Neural progenitor cell (in vitro differentiated cells): ENCODE data around the gene CSNK1G2. TPM values are rescaled to one million over a fixed set of nuclear protein-coding genes. Genes with fewer than 3 reads are reported as not detected.

Experiments
- DNase-seq: peaks from one replicate; pipeline ENCODE4 v3.0.0-alpha.2; 2016; ENCODE audit warnings: low spot score
- H2AFZ ChIP-seq: fragments of 200-600 bp; sonication (generic); replicated peaks from 2 replicates; pipeline ENCODE4 v1.6.1; 2016; ENCODE audit warnings: antibody characterized with exemption
- H3F3A ChIP-seq: fragments of 200-600 bp; sonication (generic); 2 replicates; pipeline ENCODE4 v1.6.1; 2016; ENCODE audit warnings: antibody characterized with exemption, low read depth
- H3K27ac ChIP-seq: fragments of 200-600 bp; sonication (generic); 2 replicates; pipeline ENCODE4 v1.5.1; 2016; ENCODE audit warnings: mild to moderate bottlenecking
- H3K27me3 ChIP-seq: fragments of 200-600 bp; sonication (generic); 2 replicates; pipeline ENCODE4 v1.6.1; 2016; ENCODE audit warnings: mild to moderate bottlenecking, moderate library complexity
- H3K36me3 ChIP-seq: fragments of 200-600 bp; sonication (generic); 2 replicates; pipeline ENCODE4 v1.5.1; 2016
- H3K4me1 ChIP-seq: fragments of 200-600 bp; sonication (generic); 2 replicates; pipeline ENCODE4 v1.6.1; 2016; ENCODE audit warnings: mixed run types
- H3K4me2 ChIP-seq: fragments of 200-600 bp; sonication (generic); 2 replicates; pipeline ENCODE4 v1.6.1; 2016
- H3K4me3 ChIP-seq: fragments of 200-600 bp; sonication (generic); 2 replicates; pipeline ENCODE4 v1.5.1; 2016
- H3K79me2 ChIP-seq: fragments of 200-600 bp; sonication (generic); 2 replicates; pipeline ENCODE4 v1.6.1; 2016; ENCODE audit warnings: low read depth
- H3K9ac ChIP-seq: fragments of 200-600 bp; sonication (generic); 2 replicates; pipeline ENCODE4 v1.6.1; 2016
- H3K9me3 ChIP-seq: fragments of 200-600 bp; sonication (generic); 2 replicates; pipeline ENCODE4 v1.5.1; 2016; ENCODE audit warnings: low read depth
- H4K20me1 ChIP-seq: fragments of 200-600 bp; sonication (generic); 2 replicates; pipeline ENCODE4 v1.6.1; 2016; ENCODE audit warnings: low read depth
- H3K27ac Mint-ChIP-seq: 3 replicates; pipeline ENCODE4 v1.8.0; 2021; ENCODE audit warnings: mixed read lengths
- H3K27me3 Mint-ChIP-seq: 2 replicates; pipeline ENCODE4 v1.8.0; 2022; ENCODE audit warnings: low read depth, mild to moderate bottlenecking, inconsistent platforms, moderate library complexity, mixed read lengths; ENCODE audit not compliant: insufficient read depth
- H3K36me3 Mint-ChIP-seq: 3 replicates; pipeline ENCODE4 v1.8.0; 2021; ENCODE audit warnings: mixed read lengths
- H3K4me1 Mint-ChIP-seq: 3 replicates; pipeline ENCODE4 v1.8.0; 2021; ENCODE audit warnings: mixed read lengths
- H3K4me3 Mint-ChIP-seq: 3 replicates; pipeline ENCODE4 v1.8.0; 2021; ENCODE audit warnings: mild to moderate bottlenecking, moderate library complexity, mixed read lengths
- H3K9me3 Mint-ChIP-seq: 3 replicates; pipeline ENCODE4 v1.8.0; 2020; ENCODE audit warnings: mixed read lengths
- EZH2 ChIP-seq: fragments of 200-600 bp; sonication (generic); IDR thresholded peaks from 2 replicates; pipeline ENCODE4 v1.6.1; 2017; ENCODE audit warnings: antibody characterized with exemption, mild to moderate bottlenecking, moderate library complexity
- EZH2phosphoT487 ChIP-seq: fragments of 200-600 bp; sonication (generic); IDR thresholded peaks from 2 replicates; pipeline ENCODE4 v1.6.1; 2017; ENCODE audit warnings: antibody characterized with exemption
- total RNA-seq: library from RNA; depleted of rRNA; stranded (reverse); fragments of >200 nt; gene quantifications from 2 replicates; pipeline ENCODE4 v1.2.3, GENCODE V29; 2015; ENCODE audit warnings: low replicate concordance
- TF ChIP-seq, protein P1 (sequence below): fragments of 200-600 bp; sonication (generic); IDR thresholded peaks from 2 replicates; pipeline ENCODE4 v1.5.1; 2017; ENCODE audit warnings: antibody characterized with exemption, mild to moderate bottlenecking

Gene CSNK1G2
- total RNA-seq, 1 donor from 2014 or later: 49.6 TPM

GRCh38 chr19:1944088-1944915 lies 3.3 kb downstream of the CSNK1G2 start:
- Histone ChIP-seq H3K27me3 (no peaks in the 10 kb centered on the region), H3K4me3 (no peak overlapping the region), H3K36me3 (no peaks in the 10 kb centered on the region), H3K4me1 (peaks cover 17% of the 10 kb centered on the region), H2AFZ (no peak overlapping the region), H3F3A (peaks cover 35% of the 10 kb centered on the region), H3K9me3 (no peaks in the 10 kb centered on the region), H3K4me2 (no peak overlapping the region), H4K20me1 (peaks cover 71% of the 10 kb centered on the region), H3K9ac (peak overlapping the region; percentile 72), H3K27ac (no peak overlapping the region), H3K79me2 (peaks cover 89% of the 10 kb centered on the region)
- TF ChIP-seq, protein P1, sequence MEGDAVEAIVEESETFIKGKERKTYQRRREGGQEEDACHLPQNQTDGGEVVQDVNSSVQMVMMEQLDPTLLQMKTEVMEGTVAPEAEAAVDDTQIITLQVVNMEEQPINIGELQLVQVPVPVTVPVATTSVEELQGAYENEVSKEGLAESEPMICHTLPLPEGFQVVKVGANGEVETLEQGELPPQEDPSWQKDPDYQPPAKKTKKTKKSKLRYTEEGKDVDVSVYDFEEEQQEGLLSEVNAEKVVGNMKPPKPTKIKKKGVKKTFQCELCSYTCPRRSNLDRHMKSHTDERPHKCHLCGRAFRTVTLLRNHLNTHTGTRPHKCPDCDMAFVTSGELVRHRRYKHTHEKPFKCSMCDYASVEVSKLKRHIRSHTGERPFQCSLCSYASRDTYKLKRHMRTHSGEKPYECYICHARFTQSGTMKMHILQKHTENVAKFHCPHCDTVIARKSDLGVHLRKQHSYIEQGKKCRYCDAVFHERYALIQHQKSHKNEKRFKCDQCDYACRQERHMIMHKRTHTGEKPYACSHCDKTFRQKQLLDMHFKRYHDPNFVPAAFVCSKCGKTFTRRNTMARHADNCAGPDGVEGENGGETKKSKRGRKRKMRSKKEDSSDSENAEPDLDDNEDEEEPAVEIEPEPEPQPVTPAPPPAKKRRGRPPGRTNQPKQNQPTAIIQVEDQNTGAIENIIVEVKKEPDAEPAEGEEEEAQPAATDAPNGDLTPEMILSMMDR: no peak
- TF ChIP-seq EZH2: no peak
- no peak for TF ChIP-seq EZH2phosphoT487
- no peak for DNase-seq
- H3K27me3 Mint-ChIP-seq: peaks cover 4% of the 10 kb centered on the region
- no peaks in the 10 kb centered on the region for H3K9me3 Mint-ChIP-seq
- H3K4me3 Mint-ChIP-seq: peak overlapping the region; percentile 33
- no peak overlapping the region for H3K27ac Mint-ChIP-seq
- H3K4me1 Mint-ChIP-seq: peaks cover 25% of the 10 kb centered on the region
- H3K36me3 Mint-ChIP-seq: peaks cover 15% of the 10 kb centered on the region

GRCh38 chr19:1944916-1945561 lies 4.1 kb downstream of the CSNK1G2 start:
- peaks cover 11% of the 10 kb centered on the region for H3K4me1 ChIP-seq
- Mint-ChIP-seq H3K27ac (no peak overlapping the region), H3K27me3 (peaks cover 4% of the 10 kb centered on the region), H3K4me1 (peaks cover 19% of the 10 kb centered on the region), H3K4me3 (no peak overlapping the region), H3K36me3 (peaks cover 21% of the 10 kb centered on the region), H3K9me3 (no peaks in the 10 kb centered on the region)
- H2AFZ ChIP-seq: no peak overlapping the region
- no peaks in the 10 kb centered on the region for H3K9me3 ChIP-seq
- no peak overlapping the region for H3K9ac ChIP-seq
- no peak for DNase-seq
- peaks cover 28% of the 10 kb centered on the region for H3F3A ChIP-seq
- peaks cover 89% of the 10 kb centered on the region for H3K79me2 ChIP-seq
- no peak overlapping the region for H3K4me3 ChIP-seq
- H3K27ac ChIP-seq: no peak overlapping the region
- no peaks in the 10 kb centered on the region for H3K36me3 ChIP-seq
- H3K4me2 ChIP-seq: no peak overlapping the region
- peaks cover 77% of the 10 kb centered on the region for H4K20me1 ChIP-seq
- H3K27me3 ChIP-seq: no peaks in the 10 kb centered on the region
- TF ChIP-seq, protein P1: no peak
- no peak for TF ChIP-seq EZH2
- TF ChIP-seq EZH2phosphoT487: no peak

DNA sequence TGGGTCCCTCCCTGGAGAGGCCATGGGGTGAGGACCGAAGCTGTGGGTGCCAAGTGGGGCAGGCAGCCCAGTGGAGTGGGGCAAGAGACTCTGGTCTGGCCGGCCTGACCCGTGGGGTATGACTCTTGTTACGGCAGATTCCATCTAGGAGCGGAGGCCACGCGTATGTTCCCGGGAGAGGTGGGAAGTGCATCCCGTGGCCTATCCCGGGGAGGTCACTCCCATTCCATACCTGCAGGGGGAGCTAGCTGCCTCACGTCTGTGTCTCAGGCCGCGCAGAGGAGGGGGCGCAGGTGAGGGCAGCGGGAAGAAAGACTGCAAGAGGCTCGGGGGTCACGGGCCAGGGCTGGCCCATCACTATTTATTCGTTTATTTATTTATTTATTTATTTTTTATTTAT lies 4.9 kb downstream of the CSNK1G2 start:
- Histone ChIP-seq H3F3A (peaks cover 21% of the 10 kb centered on the region), H3K4me1 (peaks cover 11% of the 10 kb centered on the region), H4K20me1 (peaks cover 84% of the 10 kb centered on the region), H2AFZ (no peak overlapping the region), H3K36me3 (no peaks in the 10 kb centered on the region), H3K4me3 (no peak overlapping the region), H3K9me3 (no peaks in the 10 kb centered on the region), H3K27me3 (no peaks in the 10 kb centered on the region), H3K79me2 (peaks cover 97% of the 10 kb centered on the region), H3K4me2 (no peak overlapping the region), H3K9ac (no peak overlapping the region), H3K27ac (no peak overlapping the region)
- H3K27me3 Mint-ChIP-seq: peaks cover 7% of the 10 kb centered on the region
- peak overlapping the region; percentile 54 for H3K27ac Mint-ChIP-seq
- peaks cover 24% of the 10 kb centered on the region for H3K36me3 Mint-ChIP-seq
- no peaks in the 10 kb centered on the region for H3K9me3 Mint-ChIP-seq
- peaks cover 16% of the 10 kb centered on the region for H3K4me1 Mint-ChIP-seq
- no peak for TF ChIP-seq EZH2
- TF ChIP-seq, protein P1: peak; percentile 67
- TF ChIP-seq EZH2phosphoT487: no peak
- DNase-seq: peak; percentile 84
- peak overlapping the region; percentile 67 for H3K4me3 Mint-ChIP-seq
